Ovary (tissue), 9 donors: ENCODE results near the gene PITPNB. TPM values are rescaled to one million over a fixed set of nuclear protein-coding genes. Genes with fewer than 3 reads are reported as not detected.

Experiments used
- DNase-seq, 5 donors: peaks; one replicate each; pipeline ENCODE4 v3.0.0-alpha.2; 2019 to 2020
- H3K27ac ChIP-seq, 2 donors: fragments of 200-600 bp; one replicate each; pipeline versions ENCODE4 v1.5.1 to v1.8.0; 2019 to 2022
- H3K27me3 ChIP-seq: fragments of 200-600 bp; one replicate; pipeline ENCODE4 v1.8.0; 2022
- H3K36me3 ChIP-seq: fragments of 200-600 bp; sonication (generic); one replicate; pipeline ENCODE4 v1.5.1; 2019
- H3K4me1 ChIP-seq: one replicate; pipeline ENCODE4 v1.8.1; 2013; ENCODE audit warnings: mild to moderate bottlenecking, moderate library complexity; ENCODE audit not compliant: insufficient read depth
- H3K4me3 ChIP-seq: fragments of 200-600 bp; sonication (generic); one replicate; pipeline ENCODE4 v1.5.1; 2017
- H3K9me3 ChIP-seq, 2 donors: fragments of 200-600 bp in 1 of 2; sonication (generic) in 1 of 2; one replicate each; pipeline versions ENCODE4 v1.5.1 to v1.8.1; 2013 to 2019; ENCODE audit warnings: mild to moderate bottlenecking in 1 of 2, moderate library complexity in 1 of 2
- CTCF ChIP-seq, 3 donors: fragments of 450-650 bp in 2 of 3; fragments of 200-600 bp in 1 of 3; IDR thresholded peaks; one replicate each; pipeline versions ENCODE4 v1.5.1 to v1.8.0; 2016 to 2022; ENCODE audit warnings: antibody characterized with exemption in 3 of 3, mild to moderate bottlenecking in 1 of 3
- EP300 ChIP-seq: sonication (generic); formaldehyde crosslinking; IDR thresholded peaks from one replicate; pipeline ENCODE4 v1.6.1; 2017; ENCODE audit warnings: antibody characterized with exemption
- POLR2A ChIP-seq: fragments of 450-650 bp; IDR thresholded peaks from one replicate; pipeline ENCODE4 v1.6.1; 2017; ENCODE audit warnings: antibody characterized with exemption, mild to moderate bottlenecking, moderate library complexity
- WGBS, 3 donors: extraction: QIAGEN DNeasy Blood & Tissue Kit in 1 of 3; methylation state at CpG; one replicate each; pipeline versions ENCODE4 v1.1.5 to v1.1.7; 2013 to 2017; 5-methylcytosine and 5-hydroxymethylcytosine counted together
- intact Hi-C, 4 donors: fragments of 100-400 bp; cut with DNase I; formaldehyde crosslinking; loops; one replicate each; pipeline versions ENCODE4 v1.11.0 to v1.15.1; 2022 to 2023
- polyA plus RNA-seq, 2 donors: library from polyadenylated mRNA; stranded (reverse); fragments of 200-250 nt in 1 of 2; fragments of 350-450 nt in 1 of 2; fragmentation: Illumina TruSeq in 1 of 2; extraction: RNeasy Lipid Tissue Mini Kit (QIAGEN cat#74804) in 1 of 2; gene quantifications; one replicate each; pipeline ENCODE4 v1.2.3, GENCODE V29; 2013 to 2014
- total RNA-seq, 7 donors: library from RNA; depleted of rRNA in 2 of 7; stranded (reverse); fragments of >200 nt in 2 of 7; fragmentation: NEBNext Ultra II Directional in 3 of 7; extraction: Animal tissue kit (Norgen Biotek cat#: 25700) in 3 of 7; gene quantifications; one replicate each; pipeline versions ENCODE4 v1.1.0 to v1.2.4, GENCODE V29; 2016 to 2023
- donor health status: DM: no; HTN: no; CAD: no; lungs with moderate emphysema.
- donor health status: DM: no; HTN: no; CAD: no.
- donor health status: Bipolar disorder and iron deficiency.
- donor health status: DM: yes; HTN: yes; CAD: no.
- donor health status: DM: no; HTN: no; CAD: no.
- donor health status: DM: yes; HTN: yes; CAD: no.

The PITPNB gene
- total and polyA plus RNA-seq, 9 donors: 26.6 to 77.2 (median 60.9) TPM

GRCh38 chr22:27851974-27852746 is 66.9 kb downstream of the PITPNB start:
- Histone ChIP-seq H3K27me3 (no peaks in the 10 kb centered on the region), H3K4me1 (peaks cover 7% of the 10 kb centered on the region), H3K27ac (no peak overlapping the region), H3K4me3 (no peak overlapping the region), H3K9me3 (no peaks in the 10 kb centered on the region), H3K36me3 (no peaks in the 10 kb centered on the region)
- WGBS, 3 donors: 74 to 78% (median 76%) methylated on average over 7 of the region's 7 CpGs
- intact Hi-C loops: no loop called here
- TF ChIP-seq POLR2A (no peak), EP300 (no peak), CTCF (IDR thresholded peaks at IDR 0.05) (no peak)
- no peak for DNase-seq

DNA sequence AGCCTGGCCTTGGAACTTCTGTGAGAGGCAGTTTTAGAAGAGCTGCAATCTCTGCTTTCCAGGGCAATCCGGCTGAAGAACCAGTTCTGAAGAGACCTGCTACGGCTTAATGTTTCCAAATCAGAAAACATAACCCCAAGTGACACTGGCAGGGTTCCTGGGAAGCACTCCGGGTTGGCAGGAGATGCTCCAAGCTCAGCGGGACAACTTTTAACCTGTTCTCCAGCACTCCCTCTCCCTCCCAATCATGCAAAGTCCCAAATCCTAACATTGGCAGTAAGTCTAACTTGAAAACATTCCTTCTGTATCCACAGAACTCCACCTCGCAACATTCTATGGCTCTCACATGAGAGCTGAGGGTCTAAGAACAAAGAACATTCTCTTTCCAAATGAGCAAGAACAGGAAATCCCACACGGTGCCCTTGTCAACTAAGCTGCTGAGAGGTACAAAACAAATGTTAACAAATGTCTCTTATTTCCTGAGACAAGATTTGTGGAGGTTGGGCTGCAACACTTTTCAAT is 69.0 kb downstream of the PITPNB start:
- 4 to 8% (median 6%) methylated on average over 6 of the region's 6 CpGs for WGBS, 3 donors
- Histone ChIP-seq H3K27me3 (no peaks in the 10 kb centered on the region), H3K9me3 (no peaks in the 10 kb centered on the region), H3K36me3 (no peaks in the 10 kb centered on the region), H3K27ac (peak overlapping the region in 1 of 2 donors; percentile 72), H3K4me1 (peaks cover 7% of the 10 kb centered on the region), H3K4me3 (no peak overlapping the region)
- TF ChIP-seq CTCF (IDR thresholded peaks at IDR 0.05): no peak
- TF ChIP-seq POLR2A: no peak
- TF ChIP-seq EP300: no peak
- intact Hi-C loops: no loop called here
- DNase-seq: peak in 3 of 5 donors; percentile 50 to 69 (median 66)

GRCh38 chr22:27848005-27848404 is 71.1 kb downstream of the PITPNB start:
- TF ChIP-seq EP300 (no peak), CTCF (IDR thresholded peaks at IDR 0.05) (no peak), POLR2A (no peak)
- H3K9me3 ChIP-seq: no peaks in the 10 kb centered on the region
- WGBS, 3 donors: 88 to 96% (median 94%) methylated on average over 1 of the region's 1 CpG
- intact Hi-C loops: no loop called here
- no peak overlapping the region for H3K4me3 ChIP-seq
- H3K36me3 ChIP-seq: no peaks in the 10 kb centered on the region
- H3K27ac ChIP-seq: no peak overlapping the region
- no peak for DNase-seq
- H3K27me3 ChIP-seq: no peaks in the 10 kb centered on the region
- peaks cover 4% of the 10 kb centered on the region for H3K4me1 ChIP-seq

DNA sequence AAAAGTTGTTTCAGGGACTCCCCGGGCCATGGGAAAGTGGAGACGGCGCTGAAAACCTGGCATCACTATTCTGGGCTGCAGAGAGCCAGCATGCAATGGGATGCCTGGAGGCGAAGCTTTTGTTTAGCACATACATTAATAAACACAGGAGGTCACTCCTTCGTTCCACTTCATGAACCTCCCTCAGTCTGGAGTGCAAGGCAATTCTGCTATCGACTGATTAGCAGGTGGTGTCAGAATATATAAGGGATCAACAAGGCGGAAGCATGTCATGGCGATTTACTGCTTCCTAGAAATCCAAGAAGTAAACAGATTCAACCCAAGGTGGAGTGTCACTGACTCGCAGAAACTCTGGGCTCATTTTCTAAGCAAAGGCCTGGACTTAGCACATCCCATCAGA is 72.1 kb downstream of the PITPNB start:
- intact Hi-C loops: no loop called here
- peaks cover 10% of the 10 kb centered on the region for H3K4me1 ChIP-seq
- no peak for TF ChIP-seq CTCF (IDR thresholded peaks at IDR 0.05)
- TF ChIP-seq EP300: no peak
- no peak for TF ChIP-seq POLR2A
- H3K9me3 ChIP-seq: no peaks in the 10 kb centered on the region
- H3K27me3 ChIP-seq: no peaks in the 10 kb centered on the region
- DNase-seq: no peak
- 84 to 90% (median 89%) methylated on average over 9 of the region's 9 CpGs for WGBS, 3 donors
- H3K4me3 ChIP-seq: no peak overlapping the region
- H3K36me3 ChIP-seq: no peaks in the 10 kb centered on the region
- H3K27ac ChIP-seq: no peak overlapping the region
